Neural cell (in vitro differentiated cells): ENCODE results near the gene MRPL53. TPM values are rescaled to one million over a fixed set of nuclear protein-coding genes. Genes with fewer than 3 reads are reported as not detected.

Experiments
- H2AFZ ChIP-seq: fragments of 200-600, 300-800 bp; sonication (generic), shearing (Covaris generic); 2 replicates; pipeline ENCODE4 v1.6.0; 2014; ENCODE audit warnings: low read depth, mild to moderate bottlenecking, antibody characterized with exemption, low read length, moderate library complexity
- H3F3A ChIP-seq: fragments of 200-600 bp; shearing (Covaris generic); 2 replicates; pipeline ENCODE4 v1.6.1; 2016; ENCODE audit warnings: mild to moderate bottlenecking, moderate library complexity, mixed read lengths, antibody characterized with exemption, low read length; ENCODE audit not compliant: insufficient read depth, poor library complexity, severe bottlenecking
- H3K27ac ChIP-seq: fragments of 200-600, 300-800 bp; sonication (generic), shearing (Covaris generic); 2 replicates; pipeline ENCODE4 v1.5.1; 2014; ENCODE audit warnings: mild to moderate bottlenecking, low read length, moderate library complexity
- H3K27me3 ChIP-seq: fragments of 300-800, 200-600 bp; sonication (generic), shearing (Covaris generic); 2 replicates; pipeline ENCODE4 v1.6.0; 2014; ENCODE audit warnings: mild to moderate bottlenecking, low read depth, low read length, moderate library complexity; ENCODE audit not compliant: insufficient read depth
- H3K36me3 ChIP-seq: fragments of 300-800, 200-600 bp; sonication (generic), shearing (Covaris generic); 2 replicates; pipeline ENCODE4 v1.5.1; 2014; ENCODE audit warnings: mild to moderate bottlenecking, antibody characterized with exemption, low read length, moderate library complexity; ENCODE audit not compliant: insufficient read depth
- H3K4me2 ChIP-seq: fragments of 300-800, 200-600 bp; sonication (generic), shearing (Covaris generic); 2 replicates; pipeline ENCODE4 v1.6.0; 2014; ENCODE audit warnings: mild to moderate bottlenecking, low read length
- H3K4me3 ChIP-seq: fragments of 300-800, 200-600 bp; sonication (generic), shearing (Covaris generic); 2 replicates; pipeline ENCODE4 v1.5.1; 2014; ENCODE audit warnings: mild to moderate bottlenecking, low read length, moderate library complexity
- H3K79me2 ChIP-seq: fragments of 200-600 bp; shearing (Covaris generic); replicated peaks from 2 replicates; pipeline ENCODE4 v1.6.0; 2014; ENCODE audit warnings: mild to moderate bottlenecking, low read length, moderate library complexity; ENCODE audit not compliant: insufficient read depth
- H3K9ac ChIP-seq: fragments of 300-800, 200-600 bp; sonication (generic), shearing (Covaris generic); 2 replicates; pipeline ENCODE4 v1.6.1; 2016; ENCODE audit warnings: mild to moderate bottlenecking, low read length, mixed read lengths
- H3K9me2 ChIP-seq: fragments of 200-600 bp; shearing (Covaris generic); 2 replicates; pipeline ENCODE4 v1.6.1; 2016; ENCODE audit warnings: mild to moderate bottlenecking, low read length, mixed read lengths; ENCODE audit not compliant: insufficient read depth
- H3K9me3 ChIP-seq: fragments of 200-600, 300-800 bp; sonication (generic), shearing (Covaris generic); 2 replicates; pipeline ENCODE4 v1.6.1; 2016; ENCODE audit warnings: mild to moderate bottlenecking, mixed run types, low read length, moderate library complexity, mixed read lengths
- H4K20me1 ChIP-seq: fragments of 200-600 bp; shearing (Covaris generic); 2 replicates; pipeline ENCODE4 v1.6.1; 2016; ENCODE audit warnings: mild to moderate bottlenecking, mixed run types; ENCODE audit not compliant: insufficient read depth
- CTCF ChIP-seq: fragments of 450-650 bp; IDR thresholded peaks from 2 replicates; pipeline ENCODE4 v1.5.1; 2014; ENCODE audit warnings: antibody characterized with exemption, mild to moderate bottlenecking, moderate library complexity; ENCODE audit not compliant: poor library complexity, severe bottlenecking
- EP300 ChIP-seq: fragments of 450-650 bp; conservative IDR thresholded peaks from 2 replicates; pipeline ENCODE4 v1.6.1; 2014; ENCODE audit warnings: antibody characterized with exemption, mild to moderate bottlenecking, moderate library complexity; ENCODE audit not compliant: poor library complexity, severe bottlenecking
- EZH2 ChIP-seq: fragments of 200-600, 300-800 bp; shearing (Covaris generic), sonication (generic); IDR thresholded peaks from 2 replicates; pipeline ENCODE4 v1.6.1; 2014; ENCODE audit warnings: antibody characterized with exemption, low read length, borderline replicate concordance, mild to moderate bottlenecking; ENCODE audit not compliant: insufficient read depth, poor library complexity, severe bottlenecking
- MXI1 ChIP-seq: fragments of 450-650 bp; conservative IDR thresholded peaks from 2 replicates; pipeline ENCODE4 v1.6.1; 2014; ENCODE audit warnings: antibody characterized with exemption, mild to moderate bottlenecking; ENCODE audit not compliant: poor library complexity, severe bottlenecking
- POLR2AphosphoS5 ChIP-seq: IDR thresholded peaks from 2 replicates; pipeline ENCODE4 v1.6.1; 2012
- RAD21 ChIP-seq: fragments of 450-650 bp; conservative IDR thresholded peaks from 2 replicates; pipeline ENCODE4 v1.6.1; 2014; ENCODE audit warnings: antibody characterized with exemption, mild to moderate bottlenecking, moderate library complexity
- REST ChIP-seq: IDR thresholded peaks from 2 replicates; pipeline ENCODE4 v1.6.1; 2012; ENCODE audit warnings: borderline replicate concordance
- SMC3 ChIP-seq: fragments of 450-650 bp; conservative IDR thresholded peaks from 2 replicates; pipeline ENCODE4 v1.6.1; 2014; ENCODE audit warnings: antibody characterized with exemption, mild to moderate bottlenecking, moderate library complexity; ENCODE audit not compliant: poor library complexity
- TAF1 ChIP-seq: IDR thresholded peaks from 2 replicates; pipeline ENCODE4 v1.6.1; 2012; ENCODE audit warnings: low read depth
- polyA plus RNA-seq: library from polyadenylated mRNA; depleted of rRNA; stranded (reverse); fragments of >200 nt; gene quantifications from 2 replicates; pipeline ENCODE4 v1.2.3, GENCODE V29; 2014

The MRPL53 gene
- polyA plus RNA-seq, 1 donor from 2014 or later = 28.0 TPM

- Histone ChIP-seq H3K4me3 (no peak overlapping the region), H3F3A (no peaks in the 10 kb centered on the region), H3K79me2 (no peaks in the 10 kb centered on the region), H4K20me1 (no peaks in the 10 kb centered on the region), H3K9ac (no peak overlapping the region), H3K36me3 (no peaks in the 10 kb centered on the region), H2AFZ (no peak overlapping the region), H3K4me2 (no peak overlapping the region), H3K9me3 (no peaks in the 10 kb centered on the region), H3K9me2 (no peaks in the 10 kb centered on the region), H3K27ac (no peak overlapping the region), H3K27me3 (peaks cover 11% of the 10 kb centered on the region)
- no peak for TF ChIP-seq EP300
These were observed 19.4 kb upstream of the MRPL53 start for GRCh38 chr2:74491648-74492544.

- Histone ChIP-seq H3K27me3 (no peaks in the 10 kb centered on the region), H2AFZ (no peak overlapping the region), H3K79me2 (no peaks in the 10 kb centered on the region), H3K9me3 (no peaks in the 10 kb centered on the region), H3K36me3 (no peaks in the 10 kb centered on the region), H3K9me2 (no peaks in the 10 kb centered on the region), H3K4me3 (no peak overlapping the region), H3F3A (no peaks in the 10 kb centered on the region), H4K20me1 (no peaks in the 10 kb centered on the region), H3K27ac (no peak overlapping the region), H3K9ac (no peak overlapping the region), H3K4me2 (no peak overlapping the region)
- TF ChIP-seq EZH2 (no peak), RAD21 (no peak)
These were observed 17.4 kb upstream of the MRPL53 start for GRCh38 chr2:74489906-74490305.

GRCh38 chr2:74488643-74489481, 16.4 kb upstream of the MRPL53 start:
- Histone ChIP-seq H3K9ac (no peak overlapping the region), H3K79me2 (no peaks in the 10 kb centered on the region), H3K36me3 (no peaks in the 10 kb centered on the region), H3K9me2 (no peaks in the 10 kb centered on the region), H3K4me2 (no peak overlapping the region), H3K9me3 (no peaks in the 10 kb centered on the region), H3K27me3 (no peaks in the 10 kb centered on the region), H3F3A (no peaks in the 10 kb centered on the region), H3K27ac (no peak overlapping the region), H3K4me3 (no peak overlapping the region), H2AFZ (no peak overlapping the region), H4K20me1 (no peaks in the 10 kb centered on the region)
- no peak for TF ChIP-seq EZH2
- TF ChIP-seq CTCF = no peak
- no peak for TF ChIP-seq MXI1
- TF ChIP-seq TAF1 = no peak
- TF ChIP-seq RAD21 = no peak
- no peak for TF ChIP-seq SMC3
- TF ChIP-seq REST = no peak
- no peak for TF ChIP-seq EP300
- no peak for TF ChIP-seq POLR2AphosphoS5
